ENCODE measurements around the gene ABHD18. TPM values are rescaled to one million over a fixed set of nuclear protein-coding genes. Genes with fewer than 3 reads are reported as not detected.
"Not testable (repeated sequence)": the region's sequence is repeated elsewhere in the genome, so short reads cannot be mapped to it uniquely, and the experiment has no call there.

The ABHD18 gene
- total RNA-seq, 3 donors from 2014 or later: 7.9 to 11.1 (median 8.5) TPM

DNA sequence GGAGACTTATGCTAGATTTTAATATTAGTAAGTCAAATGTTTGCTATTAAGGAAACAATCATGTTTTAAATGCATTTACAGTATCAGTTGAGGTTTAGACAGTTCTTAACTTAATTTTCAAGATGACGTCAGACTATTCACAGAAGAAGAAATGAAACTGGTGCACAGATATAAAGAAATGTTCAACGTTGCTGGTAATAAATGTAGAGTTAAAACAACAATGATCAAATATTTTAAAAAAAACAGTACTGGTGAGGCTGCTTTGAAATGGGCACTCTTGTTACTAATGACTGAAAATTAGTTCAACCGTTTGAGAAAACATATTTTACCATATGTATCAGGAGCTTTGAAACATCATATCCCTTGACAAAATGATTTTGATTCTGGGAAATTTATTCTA lies 44.2 kb downstream of the ABHD18 start:
- no peak overlapping the region for H3K4me3 ChIP-seq

DNA sequence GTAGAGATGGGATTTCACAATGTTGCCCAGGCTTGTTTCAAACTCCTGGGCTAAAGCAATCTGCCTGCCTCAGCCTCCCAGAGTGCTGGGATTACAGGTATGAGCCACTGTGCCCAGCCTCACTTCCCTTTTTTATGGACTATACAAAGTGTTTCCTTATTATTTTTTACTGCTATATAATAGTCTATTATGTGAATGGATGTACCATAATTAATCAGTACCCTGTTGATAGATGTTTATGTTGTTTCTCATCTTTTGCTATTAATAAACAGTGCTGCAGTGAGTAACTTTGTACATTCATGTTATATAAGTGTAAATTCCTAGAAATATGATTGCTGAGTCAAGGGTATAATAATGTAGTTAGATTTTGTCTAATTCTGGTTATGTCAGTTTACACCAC lies 60.1 kb downstream of the ABHD18 start:
- no peaks in the 10 kb centered on the region for H3K27me3 ChIP-seq
- DNase-seq (ENCODE audit: low spot score in 2 of 2): no peak
- H3K36me3 ChIP-seq: peaks cover 3% of the 10 kb centered on the region
- intact Hi-C loops (cut with DNase I; ENCODE audit: low total_unique reads): no loop called here
- no peak overlapping the region for H3K4me3 ChIP-seq
- TF ChIP-seq POLR2AphosphoS5 (IDR thresholded peaks at IDR 0.05) (no peak), POLR2A (IDR thresholded peaks at IDR 0.05) (no peak)
- TF ChIP-seq, protein P1, sequence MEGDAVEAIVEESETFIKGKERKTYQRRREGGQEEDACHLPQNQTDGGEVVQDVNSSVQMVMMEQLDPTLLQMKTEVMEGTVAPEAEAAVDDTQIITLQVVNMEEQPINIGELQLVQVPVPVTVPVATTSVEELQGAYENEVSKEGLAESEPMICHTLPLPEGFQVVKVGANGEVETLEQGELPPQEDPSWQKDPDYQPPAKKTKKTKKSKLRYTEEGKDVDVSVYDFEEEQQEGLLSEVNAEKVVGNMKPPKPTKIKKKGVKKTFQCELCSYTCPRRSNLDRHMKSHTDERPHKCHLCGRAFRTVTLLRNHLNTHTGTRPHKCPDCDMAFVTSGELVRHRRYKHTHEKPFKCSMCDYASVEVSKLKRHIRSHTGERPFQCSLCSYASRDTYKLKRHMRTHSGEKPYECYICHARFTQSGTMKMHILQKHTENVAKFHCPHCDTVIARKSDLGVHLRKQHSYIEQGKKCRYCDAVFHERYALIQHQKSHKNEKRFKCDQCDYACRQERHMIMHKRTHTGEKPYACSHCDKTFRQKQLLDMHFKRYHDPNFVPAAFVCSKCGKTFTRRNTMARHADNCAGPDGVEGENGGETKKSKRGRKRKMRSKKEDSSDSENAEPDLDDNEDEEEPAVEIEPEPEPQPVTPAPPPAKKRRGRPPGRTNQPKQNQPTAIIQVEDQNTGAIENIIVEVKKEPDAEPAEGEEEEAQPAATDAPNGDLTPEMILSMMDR (IDR thresholded peaks at IDR 0.05): no peak
- no peak overlapping the region for H3K27ac ChIP-seq
- no peaks in the 10 kb centered on the region for H3K4me1 ChIP-seq
- no peaks in the 10 kb centered on the region for H3K9me3 ChIP-seq

More for the DNA sequence above, 44.2 kb downstream of the ABHD18 start:
- H3K27me3 ChIP-seq: no peaks in the 10 kb centered on the region
- H3K27ac ChIP-seq: no peak overlapping the region
- no peak for DNase-seq (ENCODE audit: low spot score in 2 of 2)
- H3K36me3 ChIP-seq: no peaks in the 10 kb centered on the region
- no peaks in the 10 kb centered on the region for H3K4me1 ChIP-seq
- H3K9me3 ChIP-seq: no peaks in the 10 kb centered on the region
- TF ChIP-seq POLR2A (IDR thresholded peaks at IDR 0.05): no peak
- no peak for TF ChIP-seq POLR2AphosphoS5 (IDR thresholded peaks at IDR 0.05)
- TF ChIP-seq, protein P1 (IDR thresholded peaks at IDR 0.05): no peak
- intact Hi-C loops (cut with DNase I; ENCODE audit: low total_unique reads): loop anchor here (10.0 kb wide), 1 partner anchor 85 kb away; no protein-coding TSS in a partner anchor

DNA sequence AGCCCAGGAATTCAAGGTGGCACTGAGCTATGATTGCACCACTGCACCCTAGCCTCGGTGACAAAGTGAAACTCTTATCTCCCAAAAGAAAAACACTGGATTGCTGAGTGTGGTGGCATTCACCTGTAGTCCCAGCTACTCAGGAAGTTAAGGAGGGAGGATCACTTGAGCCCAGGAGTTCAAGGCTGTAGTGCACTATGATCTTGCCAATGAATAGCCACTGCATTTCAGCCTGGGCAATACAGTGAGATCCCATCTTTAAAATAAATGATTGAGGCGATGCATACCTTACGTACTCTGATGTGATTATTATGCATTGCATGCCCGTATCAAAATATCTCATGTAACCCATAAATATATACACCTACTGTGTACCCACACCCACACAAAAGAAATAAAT lies 64.7 kb downstream of the ABHD18 start:
- H3K36me3 ChIP-seq: no peaks in the 10 kb centered on the region
- no peaks in the 10 kb centered on the region for H3K4me1 ChIP-seq
- H3K27me3 ChIP-seq: no peaks in the 10 kb centered on the region
- TF ChIP-seq POLR2AphosphoS5 (IDR thresholded peaks at IDR 0.05) (no peak), POLR2A (IDR thresholded peaks at IDR 0.05) (no peak)
- TF ChIP-seq, protein P1 (IDR thresholded peaks at IDR 0.05): no peak
- H3K4me3 ChIP-seq: no peak overlapping the region
- no peak overlapping the region for H3K27ac ChIP-seq
- intact Hi-C loops (cut with DNase I; ENCODE audit: low total_unique reads): no loop called here
- no peak for DNase-seq (ENCODE audit: low spot score in 2 of 2)
- no peaks in the 10 kb centered on the region for H3K9me3 ChIP-seq

DNA sequence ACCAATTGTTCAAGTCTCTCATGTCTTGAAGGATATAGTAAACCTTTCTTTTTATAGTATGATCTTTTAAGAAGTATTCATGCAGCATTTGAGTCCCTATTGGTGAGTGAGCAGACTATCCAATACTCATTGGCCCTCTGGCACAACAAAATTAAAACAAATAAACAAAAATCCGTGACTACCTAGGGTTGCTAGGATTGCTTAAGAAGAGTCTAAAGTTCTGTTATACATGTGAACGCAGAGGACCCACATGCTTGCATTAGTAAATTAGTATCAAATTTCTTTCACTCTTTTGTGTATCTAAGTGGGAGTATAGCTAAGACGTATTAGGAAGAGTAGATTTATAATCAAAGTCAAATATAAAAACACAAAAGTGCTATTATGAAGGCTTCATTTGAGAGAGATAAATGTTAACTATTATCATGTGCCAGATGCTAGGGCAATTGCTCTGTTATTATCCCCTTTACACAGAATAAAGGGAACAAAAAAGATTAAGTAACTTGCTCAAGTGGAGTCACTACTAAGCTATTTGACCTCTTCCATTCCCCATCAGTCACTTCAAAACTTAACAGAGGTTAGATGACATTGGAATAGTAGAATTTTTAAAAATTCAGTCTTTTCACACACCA lies 66.7 kb downstream of the ABHD18 start:
- no peak for DNase-seq (ENCODE audit: low spot score in 2 of 2)
- no peak overlapping the region for H3K27ac ChIP-seq

DNA sequence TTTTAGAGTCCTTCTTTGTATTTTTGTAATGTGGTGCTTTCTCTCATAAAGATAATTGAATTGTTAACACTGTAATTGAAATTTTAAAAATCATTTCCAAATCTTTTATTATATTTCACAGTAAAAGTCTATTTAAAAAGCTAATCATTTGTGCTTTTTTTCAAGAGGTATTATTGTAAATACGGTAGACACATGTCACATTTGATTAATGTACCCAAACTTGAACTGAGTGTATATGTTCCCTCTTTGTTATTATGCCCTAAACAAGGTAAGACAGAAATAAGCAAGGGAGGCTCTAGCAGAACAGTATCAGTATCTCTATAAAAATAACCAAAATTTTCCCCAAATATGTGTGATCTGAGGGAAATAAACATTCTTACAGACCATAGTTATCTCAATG lies 74.4 kb downstream of the ABHD18 start:
- no peaks in the 10 kb centered on the region for H3K27me3 ChIP-seq
- H3K36me3 ChIP-seq: no peaks in the 10 kb centered on the region
- TF ChIP-seq, protein P1 (IDR thresholded peaks at IDR 0.05): no peak
- no peak for TF ChIP-seq POLR2AphosphoS5 (IDR thresholded peaks at IDR 0.05)
- no peak for TF ChIP-seq POLR2A (IDR thresholded peaks at IDR 0.05)
- intact Hi-C loops (cut with DNase I; ENCODE audit: low total_unique reads): no loop called here
- no peak overlapping the region for H3K4me3 ChIP-seq
- no peak overlapping the region for H3K27ac ChIP-seq
- H3K9me3 ChIP-seq: no peaks in the 10 kb centered on the region
- no peaks in the 10 kb centered on the region for H3K4me1 ChIP-seq
- no peak for DNase-seq (ENCODE audit: low spot score in 2 of 2)

More for the DNA sequence above, 66.7 kb downstream of the ABHD18 start:
- TF ChIP-seq, protein P1 (IDR thresholded peaks at IDR 0.05): no peak
- TF ChIP-seq POLR2A (IDR thresholded peaks at IDR 0.05) (no peak), POLR2AphosphoS5 (IDR thresholded peaks at IDR 0.05) (no peak)
- intact Hi-C loops (cut with DNase I; ENCODE audit: low total_unique reads): no loop called here
- Histone ChIP-seq H3K27me3 (no peaks in the 10 kb centered on the region), H3K9me3 (no peaks in the 10 kb centered on the region), H3K36me3 (no peaks in the 10 kb centered on the region), H3K4me1 (no peaks in the 10 kb centered on the region), H3K4me3 (no peak overlapping the region)

DNA sequence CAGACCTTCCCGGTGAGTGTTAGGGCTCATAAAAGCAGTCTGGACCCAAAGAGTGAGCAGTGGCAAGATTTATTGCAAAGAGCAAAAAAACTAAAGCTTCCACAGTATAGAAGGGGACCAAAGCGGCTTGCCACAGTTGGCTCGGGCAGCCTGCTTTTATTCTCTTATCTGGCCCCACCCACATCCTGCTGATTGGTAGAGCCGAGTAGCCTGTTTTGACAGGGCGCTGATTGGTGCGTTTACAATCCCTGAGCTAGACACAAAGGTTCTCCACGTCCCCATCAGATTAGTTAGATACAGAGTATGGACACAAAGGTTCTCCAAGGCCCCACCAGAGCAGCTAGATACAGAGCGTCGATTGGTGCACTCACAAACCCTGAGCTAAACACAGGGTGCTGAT lies 81.8 kb downstream of the ABHD18 start:
- H3K27me3 ChIP-seq; H3K4me1 ChIP-seq; H3K27ac ChIP-seq; H3K4me3 ChIP-seq; H3K36me3 ChIP-seq; DNase-seq (ENCODE audit: low spot score in 2 of 2); intact Hi-C loops (cut with DNase I; ENCODE audit: low total_unique reads); H3K9me3 ChIP-seq: not testable (repeated sequence)

DNA sequence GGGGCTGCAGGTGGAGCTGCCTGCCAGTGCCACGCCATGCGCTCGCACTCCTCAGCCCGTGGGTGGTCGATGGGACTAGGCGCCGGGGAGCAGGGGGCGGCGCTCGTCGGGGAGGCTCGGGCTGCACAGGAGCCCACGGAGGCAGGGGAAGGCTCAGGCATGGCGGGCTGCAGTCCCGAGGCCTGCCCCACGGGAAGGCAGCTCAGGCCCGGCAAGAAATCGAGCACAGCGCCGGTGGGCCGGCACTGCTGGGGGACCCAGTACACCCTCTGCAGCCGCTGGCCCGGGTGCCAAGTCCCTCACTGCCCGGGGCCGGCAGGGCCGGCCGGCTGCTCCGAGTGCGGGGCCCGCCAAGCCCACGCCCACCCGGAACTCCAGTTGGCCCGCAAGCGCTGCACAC lies 82.3 kb downstream of the ABHD18 start:
- intact Hi-C loops (cut with DNase I; ENCODE audit: low total_unique reads); H3K27me3 ChIP-seq; H3K36me3 ChIP-seq; H3K4me3 ChIP-seq; H3K9me3 ChIP-seq; H3K27ac ChIP-seq; DNase-seq (ENCODE audit: low spot score in 2 of 2); H3K4me1 ChIP-seq: not testable (repeated sequence)

DNA sequence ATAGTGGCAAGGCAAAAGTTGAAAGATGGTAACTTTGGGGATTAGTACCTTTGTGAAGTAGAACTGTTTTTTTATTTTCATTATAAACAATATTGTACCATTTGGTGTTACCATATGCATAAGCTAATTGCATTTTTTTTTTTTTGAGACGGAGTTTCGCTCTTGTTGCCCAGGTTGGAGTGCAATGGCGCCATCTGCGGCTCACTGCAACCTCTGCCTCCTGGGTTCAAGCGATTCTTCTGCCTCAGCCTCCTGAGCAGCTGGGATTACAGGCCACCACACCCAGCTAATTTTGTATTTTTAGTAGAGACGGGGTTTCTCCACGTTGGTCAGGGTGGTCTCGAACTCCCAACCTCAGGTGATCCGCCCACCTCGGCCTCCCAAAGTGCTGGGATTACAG lies 86.0 kb downstream of the ABHD18 start:
- H3K4me3 ChIP-seq; H3K4me1 ChIP-seq; intact Hi-C loops (cut with DNase I; ENCODE audit: low total_unique reads); H3K27ac ChIP-seq; DNase-seq (ENCODE audit: low spot score in 2 of 2); H3K36me3 ChIP-seq; H3K27me3 ChIP-seq; H3K9me3 ChIP-seq: not testable (repeated sequence)
